ENCODE results near the gene TTC34. TPM values are rescaled to one million over a fixed set of nuclear protein-coding genes. Genes with fewer than 3 reads are reported as not detected.

The TTC34 gene
- total RNA-seq, 2 donors from 2014 or later: 0.43 to 0.67 TPM

- intact Hi-C loops (cut with DNase I, micrococcal nuclease): no loop called here
- DNase-seq (no peak), ATAC-seq (no peak)
Measured at GRCh38 chr1:2816786-2817185, 15.3 kb upstream of the TTC34 start.

DNA sequence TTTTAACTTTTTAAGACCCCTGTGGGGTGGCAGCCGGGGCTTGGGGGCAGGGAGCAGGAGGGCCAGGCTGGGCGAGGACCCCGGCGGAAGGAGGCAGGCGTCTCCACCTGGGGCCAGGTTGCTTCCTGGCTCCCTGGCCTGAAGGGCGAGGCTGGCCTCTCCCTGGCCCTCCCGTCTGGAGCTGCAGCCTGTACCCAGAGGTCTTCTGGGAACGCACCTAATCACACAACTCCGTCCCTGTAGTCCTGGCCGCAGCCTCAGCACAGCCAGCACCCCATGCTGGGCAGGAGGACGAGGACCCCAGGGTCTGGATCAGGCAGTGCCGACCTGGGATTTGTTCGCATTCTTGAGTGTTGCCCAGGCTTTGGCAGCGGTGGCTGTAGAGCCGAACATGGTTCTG is 14.1 kb upstream of the TTC34 start:
- no peak for DNase-seq
- intact Hi-C loops (cut with DNase I, micrococcal nuclease): no loop called here
- ATAC-seq: no peak

DNA sequence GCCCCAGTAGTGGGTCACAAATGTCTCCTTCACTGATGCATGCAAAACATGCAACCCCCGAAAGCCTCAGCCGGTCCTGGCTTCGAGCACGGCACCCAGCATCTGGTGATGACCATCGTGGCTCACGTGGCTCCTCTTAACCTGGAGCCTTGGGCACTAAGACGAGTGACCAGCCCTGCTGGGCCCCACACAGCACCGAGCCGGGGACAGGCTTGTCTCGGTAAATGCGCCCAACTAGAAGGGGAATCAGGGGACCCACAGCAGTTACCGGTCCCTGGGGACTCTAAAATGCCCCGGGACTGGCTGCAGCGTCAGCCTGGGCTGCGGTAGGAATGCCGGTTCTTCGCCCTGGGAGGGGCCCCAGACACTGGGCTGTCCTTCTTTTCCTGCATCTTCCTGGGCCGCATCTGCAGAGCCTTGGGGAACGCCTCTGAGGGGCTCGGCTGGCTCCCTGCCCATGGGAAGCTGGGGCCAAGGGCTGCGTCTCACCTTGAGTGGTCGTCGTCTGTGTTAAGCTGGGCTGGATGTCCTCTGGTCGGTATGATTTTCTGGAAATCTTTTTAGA is 13.1 kb upstream of the TTC34 start:
- DNase-seq: no peak
- intact Hi-C loops (cut with DNase I, micrococcal nuclease): no loop called here
- no peak for ATAC-seq

- no peak for DNase-seq
- ATAC-seq: no peak
- intact Hi-C loops (cut with DNase I, micrococcal nuclease): no loop called here
Measured at GRCh38 chr1:2812939-2813653, 11.6 kb upstream of the TTC34 start.

DNA sequence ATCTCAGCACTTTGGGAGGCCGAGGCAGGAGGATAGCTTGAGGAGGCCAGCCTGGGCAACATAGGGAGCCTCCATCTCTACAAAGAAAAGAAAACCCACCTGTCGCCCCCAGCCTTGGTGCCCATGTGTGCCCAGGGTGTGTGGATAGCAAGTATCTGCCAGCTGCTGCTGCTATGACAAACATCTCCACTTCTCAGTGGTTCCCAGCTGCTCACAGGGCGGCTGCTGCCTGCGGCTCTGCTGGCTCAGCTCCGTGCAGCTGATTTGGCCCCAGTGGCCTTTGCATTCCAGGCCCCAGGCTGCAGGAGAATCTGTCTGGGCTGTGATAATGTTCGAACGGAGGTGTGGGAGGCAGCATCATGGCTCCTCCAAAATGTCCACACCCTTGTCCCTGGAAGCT is 10.6 kb upstream of the TTC34 start:
- intact Hi-C loops (cut with DNase I, micrococcal nuclease): no loop called here
- ATAC-seq (no peak), DNase-seq (no peak)

GRCh38 chr1:2811533-2811918 is 10.0 kb upstream of the TTC34 start:
- intact Hi-C loops (cut with DNase I, micrococcal nuclease): no loop called here
- no peak for ATAC-seq
- no peak for DNase-seq

DNA sequence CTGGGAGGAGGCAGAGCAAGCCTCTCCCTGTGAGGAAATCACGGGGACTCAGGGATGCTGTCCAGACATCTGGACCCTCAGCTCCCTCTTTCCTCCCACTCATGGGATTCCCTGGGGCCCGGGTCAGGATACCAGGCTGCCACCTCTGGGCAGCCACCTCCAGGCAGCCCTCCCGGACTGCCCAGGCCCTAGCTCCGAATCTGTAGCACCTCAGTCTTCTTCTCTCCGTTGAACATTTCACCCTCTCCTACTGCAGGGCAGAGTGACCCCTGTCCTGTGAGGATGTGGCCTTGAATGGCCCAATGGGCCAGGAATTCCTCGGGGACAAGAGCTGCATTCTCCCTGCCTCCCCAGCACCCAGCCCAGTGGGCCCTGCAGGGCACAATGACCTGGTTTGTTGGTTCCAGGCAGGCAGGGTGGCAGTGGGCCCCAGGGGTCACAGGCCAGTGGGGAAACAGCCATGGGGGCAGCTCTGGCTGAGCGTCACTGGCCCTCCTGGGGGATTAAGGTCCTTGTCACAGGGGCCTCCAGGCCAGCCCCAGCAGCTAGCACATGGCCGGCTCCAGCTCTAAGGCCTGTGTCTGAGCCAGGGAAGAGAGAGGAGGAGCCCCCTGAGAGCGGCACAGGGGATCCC is 9.5 kb upstream of the TTC34 start:
- DNase-seq: no peak
- no peak for ATAC-seq
- intact Hi-C loops (cut with DNase I, micrococcal nuclease): no loop called here

GRCh38 chr1:2810281-2810680 is 8.8 kb upstream of the TTC34 start:
- DNase-seq (no peak), ATAC-seq (no peak)
- intact Hi-C loops (cut with DNase I, micrococcal nuclease): no loop called here

GRCh38 chr1:2809656-2810055 is 8.2 kb upstream of the TTC34 start:
- no peak for ATAC-seq
- intact Hi-C loops (cut with DNase I, micrococcal nuclease): no loop called here

DNA sequence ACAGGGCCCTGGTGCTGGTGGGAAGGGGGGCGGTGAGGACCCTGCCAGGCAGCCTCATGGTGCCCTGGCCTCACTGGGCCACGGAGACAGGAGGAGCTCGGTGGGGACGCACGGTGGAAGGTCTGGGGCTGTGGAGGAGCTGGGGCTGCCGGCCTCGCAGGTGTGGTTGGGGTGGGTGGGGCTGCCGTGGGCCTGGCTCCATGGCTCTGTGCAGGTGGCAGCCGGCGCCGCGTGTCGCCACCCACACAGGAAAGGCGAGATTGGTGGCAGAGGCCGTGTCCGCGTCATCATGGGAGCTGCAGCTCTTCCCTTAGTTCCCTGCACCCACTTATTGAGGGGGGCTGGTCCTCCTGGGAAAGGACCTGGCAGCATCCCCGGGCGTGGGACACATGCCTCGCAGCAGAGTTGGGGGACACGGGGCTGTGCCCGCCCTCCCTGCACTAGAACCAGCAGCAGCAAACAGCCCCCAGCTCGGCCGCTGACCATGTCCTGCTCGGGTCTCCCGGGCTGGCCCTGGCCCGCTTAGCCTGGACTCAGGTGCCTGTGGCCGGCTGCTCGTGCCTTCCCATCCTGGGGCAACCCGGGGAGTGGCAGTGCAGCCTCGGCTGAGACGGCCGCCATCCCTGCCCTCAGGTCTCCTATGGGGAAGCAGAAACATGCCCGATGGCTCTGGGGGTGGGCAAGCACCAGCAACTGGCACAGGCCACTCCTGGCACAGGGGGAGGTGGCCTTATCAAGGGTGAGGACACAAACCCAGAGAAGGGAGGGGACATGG is 7.5 kb upstream of the TTC34 start:
- no peak for ATAC-seq
- DNase-seq: no peak
- intact Hi-C loops (cut with DNase I, micrococcal nuclease): no loop called here

More at GRCh38 chr1:2809656-2810055, 8.2 kb upstream of the TTC34 start:
- no peak for DNase-seq

- DNase-seq (no peak), ATAC-seq (no peak)
- intact Hi-C loops (cut with DNase I, micrococcal nuclease): no loop called here
Measured at GRCh38 chr1:2808386-2808705, 6.9 kb upstream of the TTC34 start.

- ATAC-seq (no peak), DNase-seq (no peak)
- intact Hi-C loops (cut with DNase I, micrococcal nuclease): no loop called here
Measured at GRCh38 chr1:2807678-2808385, 6.3 kb upstream of the TTC34 start.

- ATAC-seq: no peak
- no peak for DNase-seq
- intact Hi-C loops (cut with DNase I, micrococcal nuclease): no loop called here
Measured at GRCh38 chr1:2807036-2807435, 5.5 kb upstream of the TTC34 start.

- ATAC-seq (no peak), DNase-seq (no peak)
- intact Hi-C loops (cut with DNase I, micrococcal nuclease): no loop called here
Measured at GRCh38 chr1:2806591-2806990, 5.1 kb upstream of the TTC34 start.

GRCh38 chr1:2805801-2806430 is 4.4 kb upstream of the TTC34 start:
- ATAC-seq (no peak), DNase-seq (no peak)
- intact Hi-C loops (cut with DNase I, micrococcal nuclease): no loop called here

- ATAC-seq (no peak), DNase-seq (no peak)
- intact Hi-C loops (cut with DNase I, micrococcal nuclease): no loop called here
Measured at GRCh38 chr1:2804628-2805351, 3.3 kb upstream of the TTC34 start.

DNA sequence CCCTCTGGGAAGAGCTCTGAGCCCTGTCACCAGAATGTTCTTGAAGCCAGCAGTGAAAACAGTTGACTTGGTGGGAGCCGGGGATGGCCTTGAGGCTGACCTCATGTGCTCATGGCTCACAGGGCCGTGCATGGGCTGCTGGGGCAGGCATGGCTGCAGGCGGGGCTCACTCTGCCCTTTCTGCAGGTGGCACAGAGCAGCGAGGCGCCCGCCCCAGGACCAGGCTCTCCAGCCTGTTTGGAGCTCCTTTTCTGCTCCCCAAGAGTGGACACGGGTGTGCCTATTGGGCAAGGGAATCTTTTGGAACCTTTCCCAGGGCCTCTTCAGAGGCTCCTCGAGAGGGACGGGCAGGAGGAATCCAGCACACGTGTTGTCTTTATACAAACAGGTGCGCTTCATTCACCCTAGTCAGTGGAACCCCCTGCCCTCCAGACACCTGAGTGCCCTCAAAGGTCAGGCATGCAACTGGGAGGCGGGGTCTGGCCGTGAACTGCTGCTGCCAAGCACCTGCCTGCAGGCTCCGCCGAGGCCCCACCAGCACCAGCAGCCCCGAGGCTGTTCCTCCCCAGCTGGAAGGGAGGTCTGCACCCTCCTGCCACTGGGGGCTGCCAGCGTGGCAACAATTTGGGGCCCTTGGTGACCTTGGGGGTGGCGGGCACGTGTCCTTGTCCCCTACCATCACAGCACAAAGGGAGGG is 2.6 kb upstream of the TTC34 start:
- DNase-seq (no peak), ATAC-seq (no peak)
- intact Hi-C loops (cut with DNase I, micrococcal nuclease): no loop called here

All from left colon (tissue), 2 donors.